ENCODE measurements around the gene CHERP.
A peak's percentile ranks its signal among the peaks of the same experiment; 100 is the strongest.

CHERP gene

GRCh38 chr19:16537111-16537510 lies 5.1 kb downstream of the CHERP start:
- no peak for DNase-seq

- no peak for DNase-seq
Measured at GRCh38 chr19:16536130-16536529, 6.1 kb downstream of the CHERP start.

- DNase-seq, result no peak
Measured at GRCh38 chr19:16535381-16535780, 6.9 kb downstream of the CHERP start.

GRCh38 chr19:16532440-16533234 lies 9.6 kb downstream of the CHERP start:
- DNase-seq, result no peak

- no peak for DNase-seq
Measured at GRCh38 chr19:16531380-16531669, 10.9 kb downstream of the CHERP start.

- no peak for DNase-seq
Measured at GRCh38 chr19:16530540-16531379, 11.5 kb downstream of the CHERP start.

- DNase-seq, result no peak
Measured at GRCh38 chr19:16529466-16530144, 12.6 kb downstream of the CHERP start.

GRCh38 chr19:16527971-16528521 lies 14.2 kb downstream of the CHERP start:
- DNase-seq, result peak; percentile 38

- DNase-seq, result no peak
Measured at GRCh38 chr19:16527334-16527935, 14.8 kb downstream of the CHERP start.

GRCh38 chr19:16525751-16526481 lies 16.3 kb downstream of the CHERP start:
- no peak for DNase-seq

- DNase-seq, result no peak
Measured at GRCh38 chr19:16524991-16525734, 17.1 kb downstream of the CHERP start.

GRCh38 chr19:16522559-16523377 lies 19.5 kb downstream of the CHERP start:
- DNase-seq, result no peak

- DNase-seq, result no peak
Measured at GRCh38 chr19:16521715-16522289, 20.4 kb downstream of the CHERP start.

- DNase-seq, result no peak
Measured at GRCh38 chr19:16520986-16521624, 21.1 kb downstream of the CHERP start.

GRCh38 chr19:16520074-16520973 lies 21.9 kb downstream of the CHERP start:
- no peak for DNase-seq

- no peak for DNase-seq
Measured at GRCh38 chr19:16519230-16519687, 23.0 kb downstream of the CHERP start.

GRCh38 chr19:16518483-16519229 lies 23.6 kb downstream of the CHERP start:
- no peak for DNase-seq

GRCh38 chr19:16518061-16518460 lies 24.2 kb downstream of the CHERP start:
- DNase-seq, result no peak
